Endodermal cell (in vitro differentiated cells): ENCODE data around the gene SLC7A10. TPM values are rescaled to one million over a fixed set of nuclear protein-coding genes. Genes with fewer than 3 reads are reported as not detected.

Experiments
- DNase-seq: peaks from one replicate; pipeline ENCODE4 v3.0.0-alpha.2; 2017
- H3K27ac ChIP-seq: 2 replicates; pipeline ENCODE4 v1.5.1; 2013; ENCODE audit warnings: mild to moderate bottlenecking, low read depth, low read length, moderate library complexity
- H3K27me3 ChIP-seq: 2 replicates; pipeline ENCODE4 v1.6.1; 2013; ENCODE audit warnings: mild to moderate bottlenecking, low read length, moderate library complexity; ENCODE audit not compliant: insufficient read depth, control insufficient read depth, poor library complexity, severe bottlenecking
- H3K36me3 ChIP-seq: 2 replicates; pipeline ENCODE4 v1.7.0; 2013; ENCODE audit warnings: mild to moderate bottlenecking, low read length, moderate library complexity; ENCODE audit not compliant: control insufficient read depth, insufficient read depth
- H3K4me1 ChIP-seq: one replicate; pipeline ENCODE4 v1.7.0; 2013; ENCODE audit warnings: low read length; ENCODE audit not compliant: control insufficient read depth, insufficient read depth
- H3K4me3 ChIP-seq: 2 replicates; pipeline ENCODE4 v1.5.1; 2013; ENCODE audit warnings: mild to moderate bottlenecking, low read length, moderate library complexity
- H3K9ac ChIP-seq: 2 replicates; pipeline ENCODE4 v1.6.1; 2013; ENCODE audit warnings: mild to moderate bottlenecking, low read length, moderate library complexity; ENCODE audit not compliant: poor library complexity, severe bottlenecking; ENCODE audit errors: extremely low read depth
- H3K9me3 ChIP-seq: 2 replicates; pipeline ENCODE4 v1.6.1; 2013; ENCODE audit warnings: mild to moderate bottlenecking, low read length, moderate library complexity; ENCODE audit not compliant: control insufficient read depth
- H3K27ac Mint-ChIP-seq: 2 replicates; pipeline ENCODE4 v1.8.0; 2020; ENCODE audit warnings: mixed read lengths
- H3K27me3 Mint-ChIP-seq: 2 replicates; pipeline ENCODE4 v1.8.0; 2021; ENCODE audit warnings: mild to moderate bottlenecking, mixed read lengths; ENCODE audit not compliant: insufficient read depth
- H3K36me3 Mint-ChIP-seq: 2 replicates; pipeline ENCODE4 v1.8.0; 2020; ENCODE audit warnings: low read depth, mixed read lengths
- H3K4me1 Mint-ChIP-seq: 2 replicates; pipeline ENCODE4 v1.8.0; 2020; ENCODE audit warnings: mixed read lengths
- H3K4me3 Mint-ChIP-seq: 2 replicates; pipeline ENCODE4 v1.8.0; 2020; ENCODE audit warnings: mild to moderate bottlenecking, moderate library complexity, mixed read lengths
- H3K9me3 Mint-ChIP-seq: 2 replicates; pipeline ENCODE4 v1.8.0; 2020; ENCODE audit warnings: mild to moderate bottlenecking, mixed read lengths
- WGBS, 2 experiments: methylation state at CpG; one replicate each; pipeline versions ENCODE4 v1.1.5 to v1.1.7; 2013; ENCODE audit warnings: missing lambda C conversion rate in 2 of 2, mixed read lengths in 1 of 2; ENCODE audit not compliant: insufficient coverage in 1 of 2, insufficient read length in 1 of 2; 5-methylcytosine and 5-hydroxymethylcytosine counted together
- total RNA-seq, 2 donors: library from RNA; stranded (reverse); fragmentation: NEBNext Ultra II Directional in 1 of 2; extraction: Animal tissue kit (Norgen Biotek cat#: 25700) in 1 of 2; gene quantifications; 2 replicates in 1 of 2; 3 replicates in 1 of 2; pipeline ENCODE4 v1.2.1, GENCODE V29; 2021
- TF ChIP-seq, protein P1 (sequence below): fragments of 200-600 bp; sonication (generic); conservative IDR thresholded peaks from 2 replicates; pipeline ENCODE4 v1.5.0; 2021; ENCODE audit warnings: antibody characterized with exemption, mild to moderate bottlenecking

SLC7A10 gene
- total RNA-seq, 2 donors from 2014 or later: 0.35 TPM; not detected in 1

DNA sequence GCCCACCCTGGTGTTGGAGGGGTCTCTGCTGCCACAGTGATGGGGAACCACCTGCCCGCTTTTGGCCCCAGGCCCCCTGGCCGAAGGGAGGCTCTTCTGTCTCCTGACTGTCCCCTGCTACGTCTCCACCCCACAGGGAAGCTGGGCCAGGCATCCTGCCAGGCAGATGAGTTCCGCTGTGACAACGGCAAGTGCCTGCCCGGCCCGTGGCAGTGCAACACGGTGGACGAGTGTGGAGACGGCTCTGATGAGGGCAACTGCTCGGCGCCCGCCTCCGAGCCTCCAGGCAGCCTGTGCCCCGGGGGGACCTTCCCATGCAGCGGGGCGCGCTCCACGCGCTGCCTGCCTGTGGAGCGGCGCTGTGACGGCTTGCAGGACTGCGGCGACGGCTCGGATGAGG is 20.5 kb downstream of the SLC7A10 start:
- H3K36me3 ChIP-seq: peaks cover 5% of the 10 kb centered on the region
- WGBS, 2 experiments: 93 to 97% methylated on average over 18 to 27 of the region's 27 CpGs
- no peak overlapping the region for H3K9ac ChIP-seq
- no peak overlapping the region for H3K27ac ChIP-seq
- Mint-ChIP-seq H3K36me3 (peaks cover 9% of the 10 kb centered on the region), H3K4me1 (no peaks in the 10 kb centered on the region), H3K9me3 (no peaks in the 10 kb centered on the region), H3K4me3 (no peak overlapping the region), H3K27ac (no peak overlapping the region), H3K27me3 (no peaks in the 10 kb centered on the region)
- no peaks in the 10 kb centered on the region for H3K27me3 ChIP-seq
- DNase-seq: no peak
- TF ChIP-seq, protein P1, sequence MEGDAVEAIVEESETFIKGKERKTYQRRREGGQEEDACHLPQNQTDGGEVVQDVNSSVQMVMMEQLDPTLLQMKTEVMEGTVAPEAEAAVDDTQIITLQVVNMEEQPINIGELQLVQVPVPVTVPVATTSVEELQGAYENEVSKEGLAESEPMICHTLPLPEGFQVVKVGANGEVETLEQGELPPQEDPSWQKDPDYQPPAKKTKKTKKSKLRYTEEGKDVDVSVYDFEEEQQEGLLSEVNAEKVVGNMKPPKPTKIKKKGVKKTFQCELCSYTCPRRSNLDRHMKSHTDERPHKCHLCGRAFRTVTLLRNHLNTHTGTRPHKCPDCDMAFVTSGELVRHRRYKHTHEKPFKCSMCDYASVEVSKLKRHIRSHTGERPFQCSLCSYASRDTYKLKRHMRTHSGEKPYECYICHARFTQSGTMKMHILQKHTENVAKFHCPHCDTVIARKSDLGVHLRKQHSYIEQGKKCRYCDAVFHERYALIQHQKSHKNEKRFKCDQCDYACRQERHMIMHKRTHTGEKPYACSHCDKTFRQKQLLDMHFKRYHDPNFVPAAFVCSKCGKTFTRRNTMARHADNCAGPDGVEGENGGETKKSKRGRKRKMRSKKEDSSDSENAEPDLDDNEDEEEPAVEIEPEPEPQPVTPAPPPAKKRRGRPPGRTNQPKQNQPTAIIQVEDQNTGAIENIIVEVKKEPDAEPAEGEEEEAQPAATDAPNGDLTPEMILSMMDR: no peak
- H3K4me1 ChIP-seq: no peaks in the 10 kb centered on the region
- H3K4me3 ChIP-seq: no peak overlapping the region
- H3K9me3 ChIP-seq: no peaks in the 10 kb centered on the region

DNA sequence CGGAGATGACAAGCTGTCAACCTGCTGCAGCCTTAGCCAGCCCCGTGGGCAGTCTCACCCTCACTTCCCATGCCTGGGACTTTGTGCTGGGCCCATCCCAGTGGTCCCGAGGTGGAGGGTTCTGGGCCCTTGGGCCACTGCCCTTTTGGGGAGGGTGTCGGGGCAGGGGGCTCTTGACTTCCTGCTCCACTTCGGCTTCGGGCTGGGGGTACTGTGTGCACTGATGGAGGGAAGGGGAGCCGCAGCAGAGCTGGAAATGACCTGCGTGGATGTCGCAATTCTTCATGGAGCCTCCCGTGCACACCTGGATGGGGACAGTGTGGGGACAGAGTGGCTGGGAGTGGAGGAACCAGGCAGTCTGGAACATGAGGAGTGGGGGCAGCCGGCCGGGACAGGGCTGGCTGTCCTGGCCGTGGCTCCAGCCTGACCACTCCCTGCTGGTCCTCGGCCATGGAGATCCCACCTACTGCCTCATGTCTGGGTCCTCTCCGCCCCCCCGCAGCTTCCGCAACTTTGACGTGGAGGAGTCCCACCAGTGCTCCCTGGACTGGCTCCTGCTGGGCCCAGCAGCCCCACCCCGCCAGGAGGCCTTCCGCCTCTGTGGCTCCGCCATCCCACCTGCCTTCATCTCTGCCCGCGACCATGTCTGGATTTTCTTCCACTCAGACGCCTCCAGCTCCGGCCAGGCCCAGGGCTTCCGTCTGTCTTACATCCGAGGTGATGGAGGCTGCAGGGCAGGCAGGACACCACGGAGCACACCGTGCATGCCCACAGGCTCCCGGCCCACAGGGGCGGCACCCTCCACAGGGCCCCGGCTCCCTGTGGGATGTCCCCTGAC is 21.3 kb downstream of the SLC7A10 start:
- TF ChIP-seq, protein P1: no peak
- H3K4me1 ChIP-seq: no peaks in the 10 kb centered on the region

DNA sequence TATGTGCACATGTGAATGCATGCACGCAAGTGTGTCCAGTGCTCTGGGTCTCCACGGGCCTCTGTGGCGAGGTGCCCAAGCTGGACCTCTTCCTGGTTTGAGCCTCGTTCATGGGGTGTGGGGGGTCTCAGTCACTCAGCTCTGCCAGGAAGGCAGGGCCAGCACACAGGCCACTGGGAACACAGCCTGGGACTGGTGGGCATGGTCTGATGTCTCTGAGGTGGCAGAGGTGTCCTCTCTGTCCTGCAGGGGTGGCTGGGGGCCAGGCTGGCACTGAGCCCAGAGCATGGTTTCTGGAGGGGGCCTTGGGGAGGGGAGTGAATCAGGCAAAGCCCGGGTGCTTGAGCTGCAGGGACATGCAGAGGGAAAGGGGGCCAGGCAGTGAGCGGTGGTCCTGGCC is 22.1 kb downstream of the SLC7A10 start:
- H3K27ac Mint-ChIP-seq: no peak overlapping the region
- Histone ChIP-seq H3K27ac (no peak overlapping the region), H3K27me3 (no peaks in the 10 kb centered on the region), H3K36me3 (peaks cover 5% of the 10 kb centered on the region), H3K4me1 (no peaks in the 10 kb centered on the region), H3K9me3 (no peaks in the 10 kb centered on the region), H3K9ac (no peak overlapping the region), H3K4me3 (no peak overlapping the region)
- TF ChIP-seq, protein P1: no peak
- H3K36me3 Mint-ChIP-seq: peaks cover 13% of the 10 kb centered on the region
- no peaks in the 10 kb centered on the region for H3K9me3 Mint-ChIP-seq
- 69 to 97% methylated on average over 2 to 6 of the region's 6 CpGs for WGBS, 2 experiments
- H3K4me1 Mint-ChIP-seq: no peaks in the 10 kb centered on the region
- H3K4me3 Mint-ChIP-seq: no peak overlapping the region
- DNase-seq: no peak
- H3K27me3 Mint-ChIP-seq: no peaks in the 10 kb centered on the region

More for the DNA sequence above, 21.3 kb downstream of the SLC7A10 start:
- DNase-seq: no peak
- H3K36me3 ChIP-seq: peaks cover 5% of the 10 kb centered on the region
- Mint-ChIP-seq H3K36me3 (peaks cover 9% of the 10 kb centered on the region), H3K27me3 (no peaks in the 10 kb centered on the region), H3K4me1 (no peaks in the 10 kb centered on the region), H3K27ac (no peak overlapping the region), H3K9me3 (no peaks in the 10 kb centered on the region), H3K4me3 (no peak overlapping the region)
- H3K4me3 ChIP-seq: no peak overlapping the region
- no peak overlapping the region for H3K9ac ChIP-seq
- H3K27me3 ChIP-seq: no peaks in the 10 kb centered on the region
- 91 to 98% methylated on average over 24 to 32 of the region's 32 CpGs for WGBS, 2 experiments
- H3K27ac ChIP-seq: no peak overlapping the region
- H3K9me3 ChIP-seq: no peaks in the 10 kb centered on the region
